ENCODE results near the gene RGS9BP.
"Not testable (repeated sequence)": the region's sequence is repeated elsewhere in the genome, so short reads cannot be mapped to it uniquely, and the experiment has no call there.

The RGS9BP gene

GRCh38 chr19:32695506-32695905 is 19.9 kb downstream of the RGS9BP start:
- not testable (repeated sequence) for DNase-seq (ENCODE audit: low spot score)

GRCh38 chr19:32696771-32697170 is 21.1 kb downstream of the RGS9BP start:
- not testable (repeated sequence) for DNase-seq (ENCODE audit: low spot score)

GRCh38 chr19:32700129-32700528 is 24.5 kb downstream of the RGS9BP start:
- not testable (repeated sequence) for DNase-seq (ENCODE audit: low spot score)

GRCh38 chr19:32702010-32702409 is 26.4 kb downstream of the RGS9BP start:
- no peak for DNase-seq (ENCODE audit: low spot score)

- DNase-seq (ENCODE audit: low spot score), result not testable (repeated sequence)
Measured at GRCh38 chr19:32704006-32704405, 28.4 kb downstream of the RGS9BP start.

- DNase-seq (ENCODE audit: low spot score), result no peak
Measured at GRCh38 chr19:32708457-32708856, 32.8 kb downstream of the RGS9BP start.

- DNase-seq (ENCODE audit: low spot score), result no peak
Measured at GRCh38 chr19:32709032-32709431, 33.4 kb downstream of the RGS9BP start.

- DNase-seq (ENCODE audit: low spot score), result no peak
Measured at GRCh38 chr19:32711747-32712146, 36.1 kb downstream of the RGS9BP start.

GRCh38 chr19:32716203-32716602 is 40.6 kb downstream of the RGS9BP start:
- not testable (repeated sequence) for DNase-seq (ENCODE audit: low spot score)

GRCh38 chr19:32717496-32717895 is 41.8 kb downstream of the RGS9BP start:
- no peak for DNase-seq (ENCODE audit: low spot score)

- no peak for DNase-seq (ENCODE audit: low spot score)
Measured at GRCh38 chr19:32718286-32718685, 42.6 kb downstream of the RGS9BP start.

GRCh38 chr19:32719611-32720059 is 44.0 kb downstream of the RGS9BP start, which contains the start of gene TDRD12:
TDRD12 (plus strand) TSS chr19:32719767; CDS start chr19:32720073, 306 bp downstream.
- DNase-seq (ENCODE audit: low spot score), result no peak

GRCh38 chr19:32720216-32720935 is 44.7 kb downstream of the RGS9BP start:
- DNase-seq (ENCODE audit: low spot score), result no peak

- DNase-seq (ENCODE audit: low spot score), result no peak
Measured at GRCh38 chr19:32720936-32721250, 45.2 kb downstream of the RGS9BP start.

Measured in AG08396 (cell line).